ENCODE measurements around the gene LRRC47. TPM values are rescaled to one million over a fixed set of nuclear protein-coding genes. Genes with fewer than 3 reads are reported as not detected.

The LRRC47 gene
- total and polyA plus RNA-seq, 2 of the 13 experiments (the other 11 are each of a cell fraction or from before 2014, with no cell fraction given), result 18.3 to 52.5 TPM

- no peak for TF ChIP-seq AFF4 (CRISPR knock-in tag; IDR thresholded peaks at IDR 0.05)
- TF ChIP-seq CREM (IDR thresholded peaks at IDR 0.05), result peak; percentile 17; the same call in 1 of the 2 replicates
- no peak for TF ChIP-seq CREM (CRISPR knock-in tag; IDR thresholded peaks at IDR 0.05)
- TF ChIP-seq ZNF546 (CRISPR knock-in tag; conservative IDR thresholded peaks at IDR 0.05), result peak; percentile 87; the same call in 1 of the 2 replicates
- TF ChIP-seq ZSCAN20 (CRISPR knock-in tag; IDR thresholded peaks at IDR 0.05; ENCODE audit: borderline replicate concordance), result 0 out of 2 replicates have a peak, but pooled peaks have one; percentile 23
- TF ChIP-seq PCBP1 (IDR thresholded peaks at IDR 0.05; ENCODE audit: borderline replicate concordance, low read depth, low read length), result peak; percentile 34; the same call in 1 of the 2 replicates
- no peak for TF ChIP-seq FOXO4 (CRISPR knock-in tag; conservative IDR thresholded peaks at IDR 0.05)
- TF ChIP-seq RBM22 (optimal IDR thresholded peaks at IDR 0.05; ENCODE audit: low read length), result no peak
- peak; percentile 80; the same call in 1 of the 2 replicates for TF ChIP-seq FOXK1 (CRISPR knock-in tag; IDR thresholded peaks at IDR 0.05; ENCODE audit: borderline replicate concordance, low read depth)
- TF ChIP-seq, protein P1, sequence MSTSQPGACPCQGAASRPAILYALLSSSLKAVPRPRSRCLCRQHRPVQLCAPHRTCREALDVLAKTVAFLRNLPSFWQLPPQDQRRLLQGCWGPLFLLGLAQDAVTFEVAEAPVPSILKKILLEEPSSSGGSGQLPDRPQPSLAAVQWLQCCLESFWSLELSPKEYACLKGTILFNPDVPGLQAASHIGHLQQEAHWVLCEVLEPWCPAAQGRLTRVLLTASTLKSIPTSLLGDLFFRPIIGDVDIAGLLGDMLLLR (CRISPR knock-in tag; IDR thresholded peaks at IDR 0.05), result peak; percentile 68
- TF ChIP-seq, protein P2, sequence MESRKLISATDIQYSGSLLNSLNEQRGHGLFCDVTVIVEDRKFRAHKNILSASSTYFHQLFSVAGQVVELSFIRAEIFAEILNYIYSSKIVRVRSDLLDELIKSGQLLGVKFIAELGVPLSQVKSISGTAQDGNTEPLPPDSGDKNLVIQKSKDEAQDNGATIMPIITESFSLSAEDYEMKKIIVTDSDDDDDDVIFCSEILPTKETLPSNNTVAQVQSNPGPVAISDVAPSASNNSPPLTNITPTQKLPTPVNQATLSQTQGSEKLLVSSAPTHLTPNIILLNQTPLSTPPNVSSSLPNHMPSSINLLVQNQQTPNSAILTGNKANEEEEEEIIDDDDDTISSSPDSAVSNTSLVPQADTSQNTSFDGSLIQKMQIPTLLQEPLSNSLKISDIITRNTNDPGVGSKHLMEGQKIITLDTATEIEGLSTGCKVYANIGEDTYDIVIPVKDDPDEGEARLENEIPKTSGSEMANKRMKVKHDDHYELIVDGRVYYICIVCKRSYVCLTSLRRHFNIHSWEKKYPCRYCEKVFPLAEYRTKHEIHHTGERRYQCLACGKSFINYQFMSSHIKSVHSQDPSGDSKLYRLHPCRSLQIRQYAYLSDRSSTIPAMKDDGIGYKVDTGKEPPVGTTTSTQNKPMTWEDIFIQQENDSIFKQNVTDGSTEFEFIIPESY (CRISPR knock-in tag; IDR thresholded peaks at IDR 0.05), result peak; percentile 50; the same call in 1 of the 2 replicates
- TF ChIP-seq ZNF850 (CRISPR knock-in tag; conservative IDR thresholded peaks at IDR 0.05), result peak; percentile 75; the same call in 1 of the 2 replicates
- TF ChIP-seq ZNF329 (CRISPR knock-in tag; IDR thresholded peaks at IDR 0.05; ENCODE audit: low read depth), result peak; percentile 68; the same call in 1 of the 2 replicates
- peak; percentile 48; the same call in 1 of the 2 replicates for TF ChIP-seq SALL2 (CRISPR knock-in tag; IDR thresholded peaks at IDR 0.05)
- TF ChIP-seq ZNF124 (CRISPR knock-in tag; IDR thresholded peaks at IDR 0.05), result peak; percentile 49; the same call in 1 of the 2 replicates
- peak; percentile 97 for TF ChIP-seq ARID2 (CRISPR knock-in tag; IDR thresholded peaks at IDR 0.05; ENCODE audit: borderline replicate concordance)
- TF ChIP-seq NFE2L1 (CRISPR knock-in tag; IDR thresholded peaks at IDR 0.05; ENCODE audit: borderline replicate concordance), result 0 out of 2 replicates have a peak, but pooled peaks have one; percentile 47
- no peak for TF ChIP-seq ELF4 (CRISPR knock-in tag; IDR thresholded peaks at IDR 0.05; ENCODE audit: borderline replicate concordance)
- peak; percentile 29; the same call in 1 of the 2 replicates for TF ChIP-seq ZNF678 (CRISPR knock-in tag; IDR thresholded peaks at IDR 0.05)
Measured at GRCh38 chr1:3775490-3776230, 20.6 kb downstream of the LRRC47 start (continued).
